Activated T-helper 1 cell treated with Interleukin-2 at 50 U/mL for 16 hours (primary cell): ENCODE data around the gene CBX7.

Source experiments
- DNase-seq: peaks from one replicate; pipeline ENCODE4 v3.0.0-alpha.2; 2020; ENCODE audit warnings: low read depth

The CBX7 gene

GRCh38 chr22:39091126-39092081, 61.1 kb downstream of the CBX7 start:
- DNase-seq = no peak

- peak; percentile 83 for DNase-seq
Measured at GRCh38 chr22:39090426-39091064, 61.9 kb downstream of the CBX7 start.

- no peak for DNase-seq
Measured at GRCh38 chr22:39089928-39090327, 62.6 kb downstream of the CBX7 start.

- no peak for DNase-seq
Measured at GRCh38 chr22:39088685-39089032, 63.8 kb downstream of the CBX7 start.

- DNase-seq = no peak
Measured at GRCh38 chr22:39087881-39088684, 64.4 kb downstream of the CBX7 start.

GRCh38 chr22:39087098-39087497, 65.4 kb downstream of the CBX7 start:
- no peak for DNase-seq

- DNase-seq = no peak
Measured at GRCh38 chr22:39084666-39085065, 67.8 kb downstream of the CBX7 start.

- no peak for DNase-seq
Measured at GRCh38 chr22:39083212-39084165, 69.0 kb downstream of the CBX7 start.

- DNase-seq = no peak
Measured at GRCh38 chr22:39081598-39081997, 70.9 kb downstream of the CBX7 start.

- no peak for DNase-seq
Measured at GRCh38 chr22:39081016-39081415, 71.5 kb downstream of the CBX7 start.
